Brain microvascular endothelial cell (primary cell): ENCODE data around the gene IKZF3.
"Not testable (repeated sequence)": the region's sequence is repeated elsewhere in the genome, so short reads cannot be mapped to it uniquely, and the experiment has no call there.

Experiments
- DNase-seq: peaks from one replicate; pipeline ENCODE4 v3.0.0-alpha.2; 2020
- H3K27ac ChIP-seq: fragments of 250-450 bp; sonication (Bioruptor Pico); 2 replicates; pipeline ENCODE4 v1.5.1; 2020; ENCODE audit warnings: mild to moderate bottlenecking, moderate library complexity
- H3K27me3 ChIP-seq: fragments of 250-450 bp; sonication (Bioruptor Pico); replicated peaks from 2 replicates; pipeline ENCODE4 v1.5.1; 2020; ENCODE audit warnings: mild to moderate bottlenecking
- H3K36me3 ChIP-seq: fragments of 250-450 bp; sonication (Bioruptor Pico); replicated peaks from 2 replicates; pipeline ENCODE4 v1.5.1; 2020; ENCODE audit warnings: mild to moderate bottlenecking
- H3K4me3 ChIP-seq: 2 replicates; pipeline ENCODE4 v1.5.1; 2011; ENCODE audit warnings: low read depth, mild to moderate bottlenecking, control low read depth, low read length, moderate library complexity
- CTCF ChIP-seq: IDR thresholded peaks from 2 replicates; pipeline ENCODE4 v1.5.1; 2011; ENCODE audit warnings: low read depth, mild to moderate bottlenecking, moderate library complexity, low read length, control low read depth, inconsistent platforms; ENCODE audit errors: missing control alignments
- in situ Hi-C: cut with HindIII; loops from 2 replicates; pipeline ENCODE4 v1.10.0; 2017; ENCODE audit warnings: low sequenced_read_pairs, low pct_ligation_motif_present

IKZF3 gene

DNA sequence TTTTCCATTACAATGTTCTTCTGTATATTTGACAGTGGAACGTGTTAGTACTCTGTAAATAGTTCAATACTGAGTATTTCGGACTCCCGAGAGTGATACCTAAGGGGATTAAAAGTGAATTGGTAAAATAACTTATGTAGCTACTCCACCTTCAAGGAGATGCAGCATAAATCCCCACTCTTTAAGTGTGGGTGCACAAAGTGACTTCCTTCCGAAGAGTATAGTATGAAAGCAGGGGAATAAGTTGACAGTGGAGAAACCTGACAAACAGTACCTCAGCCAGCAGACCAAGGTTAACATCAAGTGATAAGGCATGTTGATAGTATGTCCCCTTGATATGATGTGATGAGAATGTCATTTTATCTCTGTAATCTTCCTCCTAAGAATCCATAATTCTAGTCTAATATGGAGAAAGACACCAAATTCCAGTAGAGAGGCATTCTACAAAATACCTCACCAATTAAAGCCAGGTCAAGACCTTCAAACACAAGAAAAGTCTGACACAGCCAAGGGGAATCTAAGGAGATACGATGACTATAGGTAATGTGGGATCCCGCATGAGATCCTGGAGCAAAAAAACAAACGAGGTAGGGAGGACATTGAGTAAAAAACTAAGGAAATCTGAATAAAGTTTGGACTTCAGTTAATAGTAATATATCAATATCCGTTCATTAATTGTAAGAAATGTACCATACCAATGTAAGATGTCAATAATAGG lies 2.1 kb upstream of the IKZF3 start:
- no peak for DNase-seq
- TF ChIP-seq CTCF: no peak
- Histone ChIP-seq H3K4me3 (no peak overlapping the region), H3K27me3 (peaks cover 45% of the 10 kb centered on the region), H3K36me3 (no peaks in the 10 kb centered on the region), H3K27ac (no peak overlapping the region)
- in situ Hi-C loops: no loop called here

DNA sequence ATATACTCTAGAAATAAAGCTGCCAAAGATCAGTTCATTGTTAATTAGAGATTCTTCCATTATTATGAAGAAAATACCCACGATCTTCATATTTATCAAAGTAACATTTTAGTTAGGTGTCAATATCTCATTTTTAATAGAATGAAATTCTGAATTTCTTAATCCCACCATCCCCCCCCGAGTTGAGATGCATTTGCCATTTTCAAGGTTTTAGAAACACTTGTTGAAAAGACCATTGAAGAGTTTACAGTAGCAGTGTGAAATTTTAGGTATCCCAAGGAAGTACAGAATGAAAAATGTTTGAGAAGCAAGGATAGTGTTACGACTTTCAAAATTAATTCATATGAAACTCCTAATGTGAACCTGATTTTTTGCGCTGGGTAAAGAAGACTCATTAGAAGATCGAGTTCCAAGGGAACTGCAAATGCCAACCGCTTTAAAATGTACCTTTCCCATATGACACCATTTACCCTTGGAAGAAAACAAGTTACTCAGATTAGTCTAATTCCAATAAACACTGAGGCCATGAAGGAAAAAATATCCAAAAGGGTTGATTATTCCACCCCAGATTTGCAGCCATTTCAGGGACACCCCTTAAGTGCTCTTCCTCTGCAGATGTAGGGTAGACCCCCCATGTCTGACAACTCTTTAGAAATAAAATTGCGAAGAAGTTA lies 731 bp downstream of the IKZF3 start:
- in situ Hi-C loops: no loop called here

DNA sequence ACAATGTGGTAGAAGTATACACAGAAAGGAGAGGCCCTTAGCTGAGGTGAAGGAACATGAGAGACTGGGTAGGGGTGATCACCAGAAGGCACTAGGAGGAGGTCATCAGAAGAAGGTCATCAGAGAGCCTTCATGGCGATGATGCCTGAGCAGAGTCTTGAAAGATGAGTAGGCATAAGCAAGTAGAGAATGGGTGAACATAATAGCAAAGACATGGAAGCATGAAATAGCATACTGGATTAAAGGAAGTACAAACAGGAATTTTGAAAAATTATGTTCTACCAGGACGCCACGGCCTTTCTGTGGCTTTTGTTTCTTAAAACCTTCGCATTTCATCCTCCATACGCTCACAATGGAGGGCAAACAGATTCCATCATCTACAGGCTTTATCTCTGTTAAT lies 2.9 kb downstream of the IKZF3 start:
- no peak for TF ChIP-seq CTCF
- Histone ChIP-seq H3K36me3 (no peaks in the 10 kb centered on the region), H3K27ac (no peak overlapping the region), H3K27me3 (peaks cover 39% of the 10 kb centered on the region), H3K4me3 (no peak overlapping the region)
- in situ Hi-C loops: no loop called here
- DNase-seq: no peak

More for the DNA sequence above, 731 bp downstream of the IKZF3 start:
- no peak for DNase-seq
- TF ChIP-seq CTCF: no peak
- no peaks in the 10 kb centered on the region for H3K36me3 ChIP-seq
- H3K4me3 ChIP-seq: no peak overlapping the region
- peaks cover 48% of the 10 kb centered on the region for H3K27me3 ChIP-seq
- no peak overlapping the region for H3K27ac ChIP-seq

DNA sequence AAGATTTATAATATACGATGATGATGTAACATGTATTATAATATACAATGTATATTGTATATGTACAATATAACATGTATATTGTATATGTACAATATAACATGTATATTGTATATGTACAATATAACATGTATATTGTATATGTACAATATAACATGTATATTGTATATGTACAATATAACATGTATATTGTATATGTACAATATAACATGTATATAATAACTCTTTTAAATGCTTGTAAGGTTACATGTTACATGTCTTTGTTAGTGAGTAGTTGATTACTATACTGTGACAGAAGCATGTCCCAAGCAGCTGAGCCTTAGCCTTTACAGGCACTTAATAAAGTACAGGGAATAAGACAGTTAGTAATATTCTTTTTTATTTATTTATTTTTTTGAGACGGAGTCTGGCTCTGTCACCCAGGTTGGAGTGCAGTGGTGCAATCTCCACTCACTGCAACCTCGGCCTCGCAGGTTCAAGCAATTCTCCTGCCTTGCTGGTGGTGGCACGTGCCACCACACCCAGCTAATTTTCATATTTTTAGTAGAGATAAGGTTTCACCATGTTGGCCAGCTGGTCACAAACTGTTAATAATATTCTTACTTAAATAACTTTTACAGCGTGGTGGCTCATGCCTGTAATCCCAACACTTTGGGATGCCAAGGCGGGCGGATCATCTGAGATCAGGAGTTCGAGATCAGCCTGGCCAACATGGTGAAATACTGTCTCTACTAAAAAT lies 8.0 kb downstream of the IKZF3 start:
- H3K27ac ChIP-seq, in situ Hi-C loops, DNase-seq, H3K36me3 ChIP-seq, H3K4me3 ChIP-seq: not testable (repeated sequence)
- H3K27me3 ChIP-seq: peaks cover 16% of the 10 kb centered on the region

DNA sequence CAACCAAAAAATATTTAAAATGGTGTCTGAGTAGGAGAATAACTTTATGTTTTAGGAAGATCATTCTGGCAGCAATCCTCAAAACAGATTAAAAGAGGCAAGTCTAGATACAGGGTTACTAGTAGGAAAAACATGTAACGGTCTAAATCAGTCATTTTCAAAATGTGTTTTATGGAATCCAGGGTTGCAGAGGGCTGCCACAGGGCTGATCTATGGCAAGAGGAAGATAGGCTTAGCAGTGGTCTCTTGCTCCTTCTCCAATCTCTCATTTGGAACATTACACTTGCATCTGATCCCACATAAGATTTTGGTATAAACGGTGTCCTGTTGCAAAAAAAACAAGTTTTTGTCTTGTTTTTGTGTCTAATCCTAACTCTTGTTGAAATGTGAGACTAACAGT lies 9.2 kb downstream of the IKZF3 start:
- Histone ChIP-seq H3K27me3 (peaks cover 15% of the 10 kb centered on the region), H3K4me3 (no peak overlapping the region), H3K36me3 (no peaks in the 10 kb centered on the region), H3K27ac (no peak overlapping the region)
- in situ Hi-C loops: no loop called here
- DNase-seq: no peak
- no peak for TF ChIP-seq CTCF

GRCh38 chr17:39852239-39852638 lies 11.9 kb downstream of the IKZF3 start:
- H3K27me3 ChIP-seq: peaks cover 20% of the 10 kb centered on the region

GRCh38 chr17:39850186-39850585 lies 13.9 kb downstream of the IKZF3 start:
- in situ Hi-C loops, H3K4me3 ChIP-seq, H3K36me3 ChIP-seq, H3K27ac ChIP-seq, DNase-seq: not testable (repeated sequence)
- peaks cover 22% of the 10 kb centered on the region for H3K27me3 ChIP-seq

More at GRCh38 chr17:39852239-39852638, 11.9 kb downstream of the IKZF3 start:
- Histone ChIP-seq H3K4me3 (no peak overlapping the region), H3K27ac (no peak overlapping the region), H3K36me3 (no peaks in the 10 kb centered on the region)
- DNase-seq: no peak
- no peak for TF ChIP-seq CTCF
- in situ Hi-C loops: no loop called here
